Psoas muscle (tissue), 8 donors: ENCODE data around the gene PCNX1. TPM values are rescaled to one million over a fixed set of nuclear protein-coding genes. Genes with fewer than 3 reads are reported as not detected.
A peak's percentile ranks its signal among the peaks of the same experiment; 100 is the strongest.

ENCODE experiments used
- ATAC-seq, 4 donors: fragments of 200-7000 bp; cut with Tn5 transposase; one replicate each; pipeline ENCODE4 v1.9.1; 2020; ENCODE audit warnings: moderate library complexity in 3 of 4, mild to moderate bottlenecking in 2 of 4
- DNase-seq, 2 donors: peaks; one replicate each; pipeline ENCODE4 v3.0.0-alpha.2; 2020
- H3K27ac ChIP-seq: fragments of 200-600 bp; one replicate; pipeline ENCODE4 v1.8.0; 2022
- H3K27me3 ChIP-seq, 3 donors: fragments of 200-600 bp in 1 of 3; one replicate each; pipeline versions ENCODE4 v1.6.1 to v1.8.0; 2013 to 2022; ENCODE audit warnings: low read length in 2 of 3, mild to moderate bottlenecking in 2 of 3, moderate library complexity in 1 of 3; ENCODE audit not compliant: insufficient read depth in 3 of 3
- H3K36me3 ChIP-seq, 2 donors: fragments of 200-600 bp in 1 of 2; one replicate each; pipeline versions ENCODE4 v1.6.1 to v1.8.0; 2013 to 2022; ENCODE audit warnings: low read depth in 1 of 2, mild to moderate bottlenecking in 1 of 2, moderate library complexity in 1 of 2; ENCODE audit not compliant: insufficient read depth in 1 of 2
- H3K4me1 ChIP-seq: fragments of 200-600 bp; one replicate; pipeline ENCODE4 v1.8.0; 2022
- H3K4me3 ChIP-seq: fragments of 200-600 bp; one replicate; pipeline ENCODE4 v1.8.0; 2022; ENCODE audit warnings: mild to moderate bottlenecking
- H3K9me3 ChIP-seq: fragments of 200-600 bp; one replicate; pipeline ENCODE4 v1.8.0; 2022
- WGBS, 3 donors: extraction: QIAGEN DNeasy Blood & Tissue Kit; methylation state at CpG; one replicate each; pipeline versions ENCODE4 v1.1.6 to v1.1.7; 2013; 5-methylcytosine and 5-hydroxymethylcytosine counted together
- intact Hi-C, 2 donors: fragments of 100-400 bp; cut with DNase I; formaldehyde crosslinking; loops; one replicate each; pipeline versions ENCODE4 v1.11.0 to v1.14.2; 2022
- polyA plus RNA-seq, 3 donors: library from polyadenylated mRNA; stranded (reverse); fragments of 200-250 nt; gene quantifications; one replicate each; pipeline ENCODE4 v1.2.3, GENCODE V29; 2013
- total RNA-seq, 4 donors: library from RNA; stranded (reverse); fragmentation: NEBNext Ultra II Directional in 2 of 4; extraction: Animal tissue kit (Norgen Biotek cat#: 25700) in 2 of 4; gene quantifications; one replicate each; pipeline versions ENCODE4 v1.2.1 to v1.2.4, GENCODE V29; 2021 to 2023
- TF ChIP-seq, protein P1 (sequence below): fragments of 200-600 bp; IDR thresholded peaks from one replicate; pipeline ENCODE4 v1.8.0; 2022; ENCODE audit warnings: antibody characterized with exemption
- donor health status: healthy with polysubstance abuse.
- donor health status: DM: no; HTN: no; CAD: no; lungs with moderate emphysema.
- donor health status: Bipolar disorder and iron deficiency.
- donor health status: healthy.
- donor health status: DM: yes; HTN: yes; CAD: no.
- donor health status: DM: no; HTN: no; CAD: no.
- donor health status: DM: no; HTN: no; CAD: no.
- donor health status: DM: yes; HTN: yes; CAD: no.

Gene PCNX1
- total and polyA plus RNA-seq, 7 donors = 5.2 to 48.1 (median 29.1) TPM

DNA sequence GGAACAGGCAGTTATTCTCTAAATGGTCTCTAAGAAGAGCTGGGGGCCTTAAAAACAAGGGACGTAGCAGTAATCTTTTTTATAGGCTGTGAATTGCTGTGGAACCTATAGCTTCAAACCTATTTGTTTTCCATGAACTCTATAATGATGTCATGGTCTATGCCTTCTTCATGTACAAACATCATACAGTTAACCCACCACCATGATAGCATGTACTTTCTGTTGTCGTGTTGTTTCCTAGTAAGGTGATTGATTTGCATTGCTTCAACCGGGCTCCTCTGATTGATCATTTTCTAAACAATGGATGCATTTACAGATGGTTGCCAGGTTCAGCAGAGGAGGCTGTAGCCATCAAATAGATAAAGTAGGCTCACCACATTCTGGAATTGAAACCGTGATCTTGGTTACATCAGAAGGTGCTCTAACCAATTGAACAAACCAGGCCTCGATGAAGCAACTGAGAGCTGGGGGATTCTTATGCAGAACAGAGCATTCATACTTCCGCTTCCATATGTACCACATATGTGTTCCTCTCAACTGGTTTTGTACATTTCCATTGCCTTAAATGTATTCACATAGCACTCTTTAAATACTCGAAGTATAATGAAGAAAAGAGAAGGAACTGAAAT is 25.6 kb upstream of the PCNX1 start:
- Histone ChIP-seq H3K4me3 (no peak overlapping the region), H3K4me1 (no peaks in the 10 kb centered on the region), H3K36me3 (no peaks in the 10 kb centered on the region), H3K27ac (no peak overlapping the region), H3K9me3 (no peaks in the 10 kb centered on the region), H3K27me3 (no peaks in the 10 kb centered on the region)
- TF ChIP-seq, protein P1, sequence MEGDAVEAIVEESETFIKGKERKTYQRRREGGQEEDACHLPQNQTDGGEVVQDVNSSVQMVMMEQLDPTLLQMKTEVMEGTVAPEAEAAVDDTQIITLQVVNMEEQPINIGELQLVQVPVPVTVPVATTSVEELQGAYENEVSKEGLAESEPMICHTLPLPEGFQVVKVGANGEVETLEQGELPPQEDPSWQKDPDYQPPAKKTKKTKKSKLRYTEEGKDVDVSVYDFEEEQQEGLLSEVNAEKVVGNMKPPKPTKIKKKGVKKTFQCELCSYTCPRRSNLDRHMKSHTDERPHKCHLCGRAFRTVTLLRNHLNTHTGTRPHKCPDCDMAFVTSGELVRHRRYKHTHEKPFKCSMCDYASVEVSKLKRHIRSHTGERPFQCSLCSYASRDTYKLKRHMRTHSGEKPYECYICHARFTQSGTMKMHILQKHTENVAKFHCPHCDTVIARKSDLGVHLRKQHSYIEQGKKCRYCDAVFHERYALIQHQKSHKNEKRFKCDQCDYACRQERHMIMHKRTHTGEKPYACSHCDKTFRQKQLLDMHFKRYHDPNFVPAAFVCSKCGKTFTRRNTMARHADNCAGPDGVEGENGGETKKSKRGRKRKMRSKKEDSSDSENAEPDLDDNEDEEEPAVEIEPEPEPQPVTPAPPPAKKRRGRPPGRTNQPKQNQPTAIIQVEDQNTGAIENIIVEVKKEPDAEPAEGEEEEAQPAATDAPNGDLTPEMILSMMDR = no peak
- ATAC-seq = no peak
- no peak for DNase-seq
- 89 to 92% (median 92%) methylated on average over 7 of the region's 7 CpGs for WGBS, 3 donors
- intact Hi-C loops = no loop called here

- peak in 2 of 4 donors; percentile 41 to 47 for ATAC-seq
- H3K27ac ChIP-seq = no peak overlapping the region
- no peak for DNase-seq
- no peaks in the 10 kb centered on the region for H3K9me3 ChIP-seq
- intact Hi-C loops = no loop called here
- H3K36me3 ChIP-seq = no peaks in the 10 kb centered on the region
- H3K27me3 ChIP-seq = no peaks in the 10 kb centered on the region
- H3K4me1 ChIP-seq = no peaks in the 10 kb centered on the region
- TF ChIP-seq, protein P1 = no peak
- WGBS, 3 donors = 55 to 63% (median 56%) methylated on average over 6 of the region's 6 CpGs
- no peak overlapping the region for H3K4me3 ChIP-seq
These were observed 24.3 kb upstream of the PCNX1 start for GRCh38 chr14:70882776-70883492.

DNA sequence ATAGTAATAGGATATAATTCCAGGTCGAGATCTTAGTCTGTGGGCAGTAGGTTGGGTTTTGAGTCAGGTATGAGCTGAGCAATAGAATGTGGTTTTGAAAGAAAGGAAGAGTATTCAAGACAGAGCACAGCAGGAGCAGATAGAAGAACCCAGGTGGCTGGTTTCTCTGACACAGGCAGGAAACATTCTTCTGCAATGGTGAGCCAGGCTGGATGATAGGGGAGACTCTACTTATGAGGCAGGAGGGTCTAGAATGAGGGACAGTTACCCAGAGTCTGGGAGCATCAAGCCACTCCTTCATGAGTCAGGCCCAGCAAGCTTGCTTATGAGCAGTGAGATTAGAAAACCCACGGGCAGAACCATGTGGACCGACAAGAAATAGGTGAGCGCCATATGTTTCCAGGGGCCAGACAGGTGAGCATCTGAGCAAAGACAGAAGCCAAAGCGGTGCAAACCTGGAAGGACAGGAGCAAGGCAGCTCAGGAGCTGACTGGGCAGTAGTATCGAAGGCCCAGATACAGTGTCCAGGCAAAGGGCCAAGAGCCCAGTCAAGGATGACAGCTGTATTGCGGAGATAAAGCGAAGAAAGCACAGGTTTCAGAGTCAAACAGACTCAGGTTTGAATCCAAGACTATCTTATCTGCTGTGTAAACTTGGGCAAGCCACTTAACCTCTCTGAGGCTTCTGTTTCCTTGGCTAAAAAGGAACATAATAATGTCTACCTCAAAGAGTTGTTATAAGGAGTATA is 22.5 kb upstream of the PCNX1 start:
- Histone ChIP-seq H3K36me3 (no peaks in the 10 kb centered on the region), H3K4me1 (no peaks in the 10 kb centered on the region), H3K27ac (no peak overlapping the region), H3K9me3 (no peaks in the 10 kb centered on the region), H3K27me3 (no peaks in the 10 kb centered on the region), H3K4me3 (no peak overlapping the region)
- ATAC-seq (no peak), DNase-seq (no peak)
- TF ChIP-seq, protein P1 = no peak
- intact Hi-C loops = no loop called here
- WGBS, 3 donors = 84 to 87% (median 85%) methylated on average over 8 of the region's 8 CpGs

- 58 to 72% (median 63%) methylated on average over 5 of the region's 5 CpGs for WGBS, 3 donors
- no peak for DNase-seq
- Histone ChIP-seq H3K9me3 (no peaks in the 10 kb centered on the region), H3K36me3 (no peaks in the 10 kb centered on the region), H3K4me3 (no peak overlapping the region), H3K4me1 (no peaks in the 10 kb centered on the region), H3K27me3 (no peaks in the 10 kb centered on the region), H3K27ac (no peak overlapping the region)
- TF ChIP-seq, protein P1 = no peak
- intact Hi-C loops = no loop called here
- no peak for ATAC-seq
These were observed 21.8 kb upstream of the PCNX1 start for GRCh38 chr14:70885343-70886022.
